HG03095 (cell line): ENCODE data around the gene FAM227A.
"Not testable (repeated sequence)": the region's sequence is repeated elsewhere in the genome, so short reads cannot be mapped to it uniquely, and the experiment has no call there.

Source experiments
- ATAC-seq: cut with Tn5 transposase; IDR thresholded peaks from one replicate; pipeline ENCODE4 v1.9.1; 2021; ENCODE audit warnings: moderate library complexity; ENCODE audit not compliant: unreplicated experiment

FAM227A gene

DNA sequence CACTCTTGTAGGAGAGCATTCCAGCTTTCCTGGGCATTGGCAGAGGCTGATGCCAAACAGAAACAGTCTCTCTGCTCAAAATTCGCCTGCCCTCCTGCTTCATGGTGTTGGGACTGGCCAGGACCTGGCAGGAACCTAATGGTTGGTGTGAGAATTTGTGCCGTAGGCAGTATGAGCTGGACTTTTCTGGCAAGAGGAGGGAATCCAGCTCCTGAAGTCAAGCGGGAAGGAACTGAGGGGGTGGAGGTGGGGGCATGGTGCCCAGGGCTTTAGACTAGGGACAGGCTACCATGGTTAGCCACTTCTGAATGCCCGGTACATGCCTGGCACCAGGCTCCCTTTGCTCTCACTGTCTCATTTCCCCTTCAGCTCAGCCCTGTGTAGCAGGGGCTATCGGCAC is 18.7 kb upstream of the FAM227A start:
- no peak for ATAC-seq

- ATAC-seq: no peak
These were observed 1.1 kb upstream of the FAM227A start for GRCh38 chr22:38657045-38657909.

- ATAC-seq: no peak
These were observed 505 bp downstream of the FAM227A start for GRCh38 chr22:38655519-38656255.

- ATAC-seq: no peak
These were observed 2.5 kb downstream of the FAM227A start for GRCh38 chr22:38653741-38654140.

DNA sequence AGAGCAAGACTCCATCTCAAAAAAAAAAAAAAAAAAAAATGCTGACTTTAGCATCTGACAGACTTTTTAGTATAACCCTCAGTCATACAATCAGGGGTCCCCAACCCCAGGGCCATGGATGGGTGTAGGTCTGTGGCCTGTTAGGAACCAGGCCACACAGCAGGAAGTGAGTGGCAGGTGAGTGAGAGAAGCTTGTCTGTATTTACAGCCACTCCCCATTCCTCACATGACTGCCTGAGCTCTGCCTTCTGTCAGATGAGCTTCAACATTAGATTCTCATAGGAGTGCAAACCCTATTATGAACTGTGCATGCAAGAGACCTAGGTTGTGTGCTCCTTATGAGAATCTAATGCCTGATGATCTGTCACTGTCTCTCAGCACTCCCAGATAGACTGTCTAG is 3.3 kb downstream of the FAM227A start:
- no peak for ATAC-seq

GRCh38 chr22:38649841-38650522 is 6.2 kb downstream of the FAM227A start:
- no peak for ATAC-seq

DNA sequence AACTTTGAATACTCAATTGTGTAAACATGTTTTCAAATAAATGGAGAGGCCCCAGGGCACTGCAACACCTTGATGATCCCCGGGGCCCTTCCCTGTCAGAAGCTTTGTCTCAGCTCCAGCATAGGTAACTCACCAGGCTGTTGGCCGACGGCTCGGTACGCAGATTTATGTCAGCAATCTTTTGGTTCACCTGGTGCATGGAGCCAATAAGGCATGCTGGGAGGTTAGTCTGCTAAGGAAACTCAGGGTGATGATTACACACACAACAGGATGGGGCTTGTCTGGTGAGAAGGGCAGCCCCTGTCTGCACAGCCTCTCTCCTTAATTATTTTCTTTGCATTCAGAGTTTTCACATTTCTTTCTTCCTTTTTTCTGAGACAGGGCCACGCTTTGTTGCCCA is 10.8 kb downstream of the FAM227A start:
- no peak for ATAC-seq

GRCh38 chr22:38644245-38644644 is 11.9 kb downstream of the FAM227A start:
- not testable (repeated sequence) for ATAC-seq

GRCh38 chr22:38641476-38642040 is 14.6 kb downstream of the FAM227A start:
- ATAC-seq: no peak

DNA sequence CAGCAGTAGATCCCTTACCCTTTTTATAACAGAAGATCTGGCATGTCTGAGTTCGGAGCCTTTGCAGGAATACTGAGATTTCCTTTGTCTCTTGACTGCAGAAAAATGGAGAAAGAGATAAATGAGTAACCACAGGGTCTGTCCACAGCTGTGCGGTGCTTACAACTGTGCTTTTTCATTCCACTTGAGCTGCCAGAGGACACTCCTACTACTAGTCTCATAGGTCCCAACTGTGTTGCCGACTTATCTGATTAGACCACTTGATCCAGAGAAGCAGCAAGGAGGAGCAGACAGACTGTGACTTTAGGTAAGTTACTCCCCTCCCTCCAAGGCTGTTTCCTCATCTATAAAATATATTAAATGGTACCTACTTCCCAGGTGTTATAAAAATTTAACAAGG is 17.5 kb downstream of the FAM227A start:
- ATAC-seq: no peak

DNA sequence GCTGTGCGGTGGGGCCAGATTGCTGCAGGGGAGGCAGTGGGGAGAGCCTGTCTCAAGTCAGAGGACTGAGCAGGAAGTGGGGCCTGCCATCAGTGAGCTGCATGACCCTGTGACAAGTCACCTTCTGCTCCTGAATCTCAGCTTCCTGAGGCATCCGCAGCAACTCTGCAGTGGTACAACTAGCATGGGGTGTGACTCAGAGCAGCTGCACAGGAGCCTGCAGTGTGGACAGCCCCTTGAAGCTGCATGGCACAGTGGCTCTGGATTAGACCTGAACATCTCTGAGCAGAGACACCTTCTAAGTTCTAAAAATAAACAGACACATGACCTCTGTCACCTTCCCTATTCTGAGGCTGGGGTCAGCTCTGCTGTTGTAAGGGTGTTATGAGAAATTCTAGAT is 18.0 kb downstream of the FAM227A start:
- ATAC-seq: no peak

- no peak for ATAC-seq
These were observed 23.7 kb downstream of the FAM227A start for GRCh38 chr22:38632528-38632927.

- ATAC-seq: no peak
These were observed 24.5 kb downstream of the FAM227A start for GRCh38 chr22:38631724-38632123.

DNA sequence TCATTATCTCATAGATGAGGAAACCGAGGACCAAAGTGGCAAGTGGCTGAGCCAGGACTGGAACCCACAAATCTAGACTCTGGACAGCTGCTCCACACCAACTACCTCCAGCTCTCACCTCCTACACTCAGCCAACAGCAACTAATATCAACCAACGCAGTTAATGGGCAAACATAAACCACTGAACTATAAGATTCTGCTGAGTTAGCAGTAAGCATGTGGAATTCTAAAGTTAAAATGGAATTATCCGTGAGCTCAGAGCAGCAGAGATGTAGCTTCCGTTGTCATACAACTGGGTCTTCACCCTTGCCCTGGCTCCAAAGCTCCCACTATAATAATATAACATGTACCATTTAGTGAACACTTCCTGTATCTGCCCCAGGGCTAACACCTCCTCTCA is 27.1 kb downstream of the FAM227A start:
- ATAC-seq: no peak

DNA sequence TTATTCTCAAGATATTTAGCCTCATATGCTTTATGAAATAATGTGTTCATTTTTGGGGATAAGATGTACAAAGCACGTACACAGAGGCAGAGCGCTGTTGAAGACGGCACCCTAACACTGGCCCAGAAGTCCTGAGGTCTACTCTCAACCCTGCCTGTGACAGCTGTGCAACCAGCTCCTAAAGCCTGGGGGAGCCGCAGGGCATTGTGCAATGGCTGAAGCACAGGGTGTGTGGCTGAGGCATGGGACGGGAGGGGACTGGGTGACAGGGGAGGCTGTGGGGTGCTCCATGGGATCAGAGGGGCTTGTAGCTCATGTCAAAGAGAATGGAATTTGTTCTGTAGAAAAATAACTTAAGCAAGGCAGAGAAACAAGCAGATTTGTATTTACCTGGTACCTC is 27.7 kb downstream of the FAM227A start:
- no peak for ATAC-seq

- no peak for ATAC-seq
These were observed 32.8 kb downstream of the FAM227A start for GRCh38 chr22:38623351-38623750.

- ATAC-seq: no peak
These were observed 37.5 kb downstream of the FAM227A start for GRCh38 chr22:38618682-38619081.

DNA sequence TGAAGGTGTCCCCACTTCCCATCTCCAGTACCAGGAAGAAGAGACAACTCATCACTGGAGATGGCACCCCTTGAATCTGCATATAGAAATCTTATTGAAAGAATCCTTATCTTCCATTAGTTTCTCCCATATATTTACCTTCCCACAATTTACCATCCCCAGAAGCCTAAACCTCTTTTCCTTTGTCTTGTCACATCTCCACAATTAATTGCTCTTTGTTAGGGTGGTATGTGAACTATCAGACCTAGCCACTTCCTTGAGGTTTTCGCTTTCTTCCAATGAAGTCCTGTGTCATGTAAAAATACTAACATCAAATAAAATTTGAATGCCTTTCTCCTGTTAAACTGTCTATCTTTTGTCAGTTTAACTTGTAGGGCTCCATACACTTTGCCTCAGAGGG is 37.9 kb downstream of the FAM227A start:
- ATAC-seq: no peak

- not testable (repeated sequence) for ATAC-seq
These were observed 41.2 kb downstream of the FAM227A start for GRCh38 chr22:38615064-38615405.

- ATAC-seq: no peak
These were observed 41.7 kb downstream of the FAM227A start for GRCh38 chr22:38614332-38615063.

DNA sequence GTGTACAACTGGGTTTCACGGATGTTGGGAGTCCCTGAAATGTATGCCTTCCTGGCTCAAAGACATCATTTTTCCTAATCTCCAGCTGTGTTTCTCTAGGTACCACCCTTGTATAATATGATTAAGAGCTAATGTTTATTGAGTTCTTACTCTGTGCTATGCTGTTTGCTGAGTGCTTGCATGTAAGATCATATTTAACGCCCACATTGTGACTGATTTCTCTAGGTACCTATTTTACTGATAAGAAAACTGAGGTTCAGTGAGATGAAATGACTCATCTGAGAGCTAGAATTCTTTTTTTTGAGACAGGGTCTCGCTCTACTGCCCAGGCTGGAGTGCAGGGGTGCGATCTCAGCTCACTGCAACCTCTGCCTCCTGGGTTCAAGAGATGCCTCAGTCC is 42.6 kb downstream of the FAM227A start:
- no peak for ATAC-seq
